ENCODE data around the gene MPC1. TPM values are rescaled to one million over a fixed set of nuclear protein-coding genes. Genes with fewer than 3 reads are reported as not detected.

MPC1 gene
- total RNA-seq, 1 donor from 2014 or later, result 55.9 TPM

GRCh38 chr6:166315436-166315835 is 67.3 kb downstream of the MPC1 start:
- no peak for DNase-seq

Other genes with a start within 250 kb of the MPC1 start
- gene TBXT, start 215.1 kb downstream of the MPC1 start, total RNA-seq, result not detected
- gene PRR18, start 74.5 kb downstream of the MPC1 start, total RNA-seq, result 0.20 TPM
- 31.8 TPM for gene SFT2D1, start 40.4 kb downstream of the MPC1 start, total RNA-seq
- 2.7 TPM for gene RAMACL, start 203.7 kb upstream of the MPC1 start, total RNA-seq
- 11.7 TPM for gene RPS6KA2, start 244.3 kb upstream of the MPC1 start, total RNA-seq

Data from skin of body (tissue), 2 donors.